HG03354 (cell line): ENCODE data around the gene SELE.
A peak's percentile ranks its signal among the peaks of the same experiment; 100 is the strongest.
"Not testable (repeated sequence)": the region's sequence is repeated elsewhere in the genome, so short reads cannot be mapped to it uniquely, and the experiment has no call there.

Experiments
- ATAC-seq: cut with Tn5 transposase; IDR thresholded peaks from one replicate; pipeline ENCODE4 v1.9.1; 2021; ENCODE audit warnings: mild to moderate bottlenecking; ENCODE audit not compliant: unreplicated experiment, poor library complexity, severe bottlenecking

Gene SELE

GRCh38 chr1:169726851-169727250 is 7.0 kb downstream of the SELE start:
- no peak for ATAC-seq

DNA sequence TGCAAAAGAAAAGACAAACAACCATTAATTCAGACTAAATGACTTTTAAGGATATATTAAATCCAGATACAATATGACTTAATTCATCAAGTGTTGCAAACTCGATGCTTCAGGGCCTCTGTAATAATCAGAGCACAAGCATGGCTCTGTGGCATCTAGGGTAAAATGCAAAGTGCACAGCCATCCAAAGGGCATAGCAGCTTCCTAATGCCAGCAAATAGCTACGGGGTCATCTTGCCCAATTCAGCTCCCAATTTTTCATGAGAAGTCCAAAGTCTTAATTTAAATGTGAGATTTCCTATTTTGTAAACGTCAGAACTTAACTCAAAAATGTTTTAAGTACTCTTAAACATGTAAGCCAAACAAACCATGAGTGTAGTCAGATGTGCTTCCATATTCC is 7.9 kb downstream of the SELE start:
- ATAC-seq: no peak

DNA sequence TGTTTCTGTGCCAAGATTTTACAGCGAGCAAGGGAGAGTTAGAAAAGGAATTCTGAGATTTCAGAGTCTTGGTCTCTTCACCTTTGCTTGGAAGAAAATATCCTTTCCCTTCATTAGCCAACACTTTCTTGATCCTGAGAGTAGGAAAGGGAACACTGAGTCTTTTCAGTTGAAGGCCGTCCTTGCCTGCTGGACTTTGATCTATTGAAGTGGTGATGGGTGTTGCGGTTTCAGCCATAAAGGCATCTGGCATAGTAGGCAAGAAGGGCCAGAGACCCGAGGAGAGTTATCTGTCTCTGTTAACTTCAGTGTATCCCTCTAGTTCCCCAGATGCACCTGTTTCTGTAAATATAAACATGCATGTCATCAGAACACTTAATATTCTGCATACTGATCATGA is 9.7 kb downstream of the SELE start:
- ATAC-seq: no peak

DNA sequence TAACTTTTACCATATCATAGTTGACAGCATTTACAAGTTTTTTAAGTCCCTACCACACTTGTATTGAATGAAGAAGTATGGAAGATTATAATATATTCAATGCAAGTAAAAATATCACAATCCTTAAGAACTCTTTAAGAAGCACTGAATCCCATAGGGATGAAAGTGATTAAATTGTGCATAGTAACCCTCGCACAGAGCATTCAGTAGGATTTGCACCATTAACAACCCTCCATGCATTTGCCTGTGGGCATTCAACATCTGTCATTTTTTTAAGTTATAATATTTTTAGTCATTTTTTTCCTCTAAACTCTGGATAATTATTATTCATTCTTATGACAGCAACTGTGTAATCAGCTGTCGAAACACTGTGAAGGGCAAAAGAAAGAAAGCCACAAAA is 10.1 kb downstream of the SELE start:
- no peak for ATAC-seq

DNA sequence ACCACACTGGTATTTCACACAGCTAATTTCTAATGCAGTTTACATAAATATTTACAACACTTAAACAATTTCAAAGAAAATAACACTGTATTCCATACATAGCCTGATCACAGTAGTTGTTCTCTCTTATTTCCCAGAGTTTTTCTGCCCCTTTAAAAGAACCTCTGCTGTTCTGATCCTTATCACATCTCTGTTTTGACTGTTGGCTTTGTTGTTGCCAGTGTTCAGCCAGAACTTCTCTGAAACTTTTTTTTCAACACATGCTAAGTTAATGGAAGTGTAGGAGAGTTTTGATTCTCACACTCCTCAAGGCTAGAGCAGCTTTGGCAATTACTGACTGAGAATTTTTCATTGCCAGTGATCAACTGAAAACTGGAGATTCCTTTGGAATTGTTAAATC is 11.1 kb downstream of the SELE start:
- no peak for ATAC-seq

GRCh38 chr1:169715100-169715499 is 18.8 kb downstream of the SELE start:
- ATAC-seq: not testable (repeated sequence)

DNA sequence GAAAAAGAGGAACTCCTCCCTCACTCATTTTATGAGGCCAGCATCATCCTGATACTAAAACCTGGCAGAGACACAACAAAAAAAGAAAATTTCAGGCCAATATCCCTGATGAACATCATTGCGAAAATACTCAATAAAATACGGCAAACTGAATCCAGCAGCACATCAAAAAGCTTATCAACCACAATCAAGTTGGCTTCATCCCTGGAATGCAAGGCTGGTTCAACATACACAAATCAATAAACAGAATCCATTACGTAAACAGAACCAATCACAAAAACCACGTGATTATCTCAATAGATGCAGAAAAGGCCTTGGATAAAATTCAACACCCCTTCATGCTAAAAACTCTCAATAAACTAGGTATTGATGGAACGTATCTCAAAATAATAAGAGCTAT is 20.8 kb downstream of the SELE start:
- not testable (repeated sequence) for ATAC-seq

- ATAC-seq: no peak
Observed at GRCh38 chr1:169712309-169712631, 21.6 kb downstream of the SELE start.

DNA sequence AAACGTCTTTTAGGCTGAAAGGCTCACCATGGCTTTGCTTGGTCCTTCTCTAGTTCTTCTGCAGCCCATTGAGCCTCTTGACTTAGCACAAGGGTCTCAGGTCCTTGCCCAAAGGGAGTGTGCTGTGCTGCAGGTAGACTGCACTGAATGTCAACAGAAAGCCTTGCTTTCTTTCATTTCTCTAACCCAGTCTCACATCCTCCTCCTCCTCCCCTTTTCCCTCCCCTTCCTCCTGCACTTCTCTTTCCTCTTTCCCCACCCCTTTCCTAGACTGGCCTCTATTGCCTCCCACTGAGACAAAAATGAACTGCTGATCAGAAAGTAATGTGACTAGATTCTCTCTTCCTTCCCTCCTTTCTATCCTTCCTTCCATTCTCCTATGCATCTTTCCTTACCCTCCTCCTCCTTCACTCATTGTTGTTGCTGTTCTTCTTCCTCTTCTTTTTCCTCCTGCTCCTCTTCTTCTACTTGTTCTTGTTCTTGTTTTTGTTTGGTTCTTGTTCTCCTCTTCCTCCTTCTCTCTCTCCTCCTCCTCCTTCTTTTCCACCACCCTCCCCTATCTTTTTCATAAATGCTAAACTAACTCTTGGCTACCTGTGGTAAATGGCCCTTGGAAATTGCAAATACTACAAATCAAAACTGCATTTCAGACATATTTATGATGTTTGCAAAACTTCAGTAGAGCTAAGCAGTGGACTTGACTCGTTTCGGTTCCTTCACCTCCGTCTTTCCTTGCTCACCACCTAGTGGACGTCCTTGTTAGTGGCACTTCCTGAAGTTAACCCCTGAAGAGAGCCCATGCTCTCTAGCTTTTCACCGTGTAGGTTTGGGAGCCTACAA is 22.2 kb downstream of the SELE start, which contains the start of gene SELL:
Gene SELL (minus strand): TSS at position 152 of the 840 bp plus-strand sequence. CDS start 122 bp downstream, at position 30.
- peak; percentile 79 for ATAC-seq

GRCh38 chr1:169708647-169709046 is 25.2 kb downstream of the SELE start:
- ATAC-seq: no peak

GRCh38 chr1:169707912-169708604 is 25.8 kb downstream of the SELE start:
- no peak for ATAC-seq

GRCh38 chr1:169704797-169705196 is 29.1 kb downstream of the SELE start:
- no peak for ATAC-seq

GRCh38 chr1:169701261-169702005 is 32.4 kb downstream of the SELE start:
- ATAC-seq: no peak

DNA sequence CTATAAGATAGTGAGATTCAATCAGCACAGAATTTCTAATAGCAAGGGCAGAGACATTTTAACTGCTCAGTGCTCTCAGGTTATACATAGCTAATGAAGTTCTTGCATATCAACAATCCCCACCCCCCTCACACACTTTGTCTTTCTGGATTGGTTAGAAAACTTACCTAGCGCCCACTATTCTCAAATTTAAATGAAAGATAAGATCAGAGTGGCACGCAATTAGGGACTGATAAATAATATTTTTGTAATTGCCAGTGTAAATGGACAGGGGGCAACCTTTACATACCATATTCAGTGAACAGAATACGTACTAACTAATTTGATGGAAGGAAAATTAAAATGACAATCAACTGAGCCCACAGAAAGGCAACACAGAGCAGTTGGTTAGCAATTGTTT is 34.2 kb downstream of the SELE start:
- no peak for ATAC-seq

DNA sequence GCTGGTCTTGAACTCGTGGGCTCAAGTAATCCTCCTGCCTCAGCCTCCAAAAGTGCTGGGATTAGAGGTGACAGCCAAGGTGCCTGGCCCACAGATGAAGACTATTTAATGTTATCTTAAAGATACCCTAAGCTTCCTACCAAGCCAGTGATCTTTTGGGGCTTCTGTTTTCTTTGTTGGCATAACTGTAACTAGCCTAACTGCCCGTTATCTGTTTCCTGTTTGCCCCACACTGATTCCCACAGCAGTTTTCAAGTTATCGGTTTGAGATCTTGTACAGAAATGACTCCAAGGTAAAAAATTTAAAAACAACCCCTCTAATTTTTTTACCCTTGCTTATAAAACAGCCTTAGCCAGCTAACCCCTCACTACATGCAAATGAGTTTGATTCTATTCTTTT is 34.9 kb downstream of the SELE start:
- no peak for ATAC-seq

- peak; percentile 36 for ATAC-seq
Observed at GRCh38 chr1:169697755-169698154, 36.1 kb downstream of the SELE start.

GRCh38 chr1:169696273-169697100 is 37.4 kb downstream of the SELE start:
- peak; percentile 40 for ATAC-seq

DNA sequence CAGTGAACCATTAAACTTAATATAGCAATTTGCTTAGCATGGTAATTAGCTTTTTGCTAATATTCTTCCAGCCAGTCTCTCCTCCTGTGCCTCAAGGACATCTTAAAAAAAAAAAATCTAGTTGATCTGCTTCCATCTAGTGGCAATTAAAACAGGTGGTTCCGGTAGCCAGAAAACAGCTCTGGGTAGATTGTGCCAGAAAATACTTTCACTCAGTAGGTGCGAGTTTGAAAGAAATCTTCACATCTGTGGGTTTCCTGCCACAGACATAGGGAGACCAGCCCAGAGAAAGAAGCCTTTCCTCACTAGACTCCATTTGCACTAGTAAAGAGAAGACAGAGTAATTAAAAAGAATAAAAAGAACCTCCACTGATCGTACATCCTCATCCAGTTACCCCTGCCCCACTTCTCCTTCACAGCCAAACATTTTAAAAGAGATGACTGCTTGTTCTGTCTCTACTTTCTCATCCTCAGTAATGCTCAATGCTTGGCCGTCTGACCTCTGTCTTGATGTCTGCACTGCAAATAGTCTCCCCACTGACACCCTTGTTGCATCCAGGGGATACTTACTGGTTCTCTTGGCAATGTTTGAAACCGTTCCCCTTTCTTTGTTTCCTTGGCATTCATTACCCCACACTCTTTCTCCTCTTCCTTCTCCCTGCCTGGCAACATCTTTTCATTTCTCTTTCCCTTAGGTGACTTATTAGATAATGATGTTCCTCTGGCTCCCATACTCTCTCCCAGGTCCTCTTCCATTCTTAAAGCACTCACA is 39.4 kb downstream of the SELE start:
- ATAC-seq: peak; percentile 34
